Aorta (tissue), 5 donors: ENCODE data around the gene PPP2R1A. TPM values are rescaled to one million over a fixed set of nuclear protein-coding genes. Genes with fewer than 3 reads are reported as not detected.

Experiments
- ATAC-seq: fragments of 200-7000 bp; cut with Tn5 transposase; one replicate; pipeline ENCODE4 v1.9.1; 2022; ENCODE audit warnings: moderate library complexity; ENCODE audit not compliant: low FRiP score
- DNase-seq, 2 donors: peaks; one replicate each; pipeline ENCODE4 v3.0.0-alpha.2; 2020
- H3K27ac ChIP-seq, 2 donors: one replicate each; pipeline ENCODE4 v1.5.1; 2013; ENCODE audit warnings: low read length in 2 of 2, mild to moderate bottlenecking in 2 of 2, moderate library complexity in 2 of 2, control low read depth in 1 of 2, inconsistent platforms in 1 of 2, low read depth in 1 of 2
- H3K27me3 ChIP-seq, 2 donors: one replicate each; pipeline ENCODE4 v1.6.1; 2013; ENCODE audit warnings: control low read depth in 1 of 2, low read length in 1 of 2, mild to moderate bottlenecking in 1 of 2, moderate library complexity in 1 of 2; ENCODE audit not compliant: insufficient read depth in 2 of 2, control insufficient read depth in 1 of 2
- H3K36me3 ChIP-seq, 2 donors: one replicate each; pipeline ENCODE4 v1.6.1; 2013; ENCODE audit warnings: control low read depth in 1 of 2, low read length in 1 of 2, mild to moderate bottlenecking in 1 of 2; ENCODE audit not compliant: insufficient read depth in 2 of 2, control insufficient read depth in 1 of 2
- H3K4me1 ChIP-seq, 2 donors: one replicate each; pipeline ENCODE4 v1.6.1; 2013; ENCODE audit warnings: low read length in 2 of 2, control low read depth in 1 of 2, mild to moderate bottlenecking in 1 of 2, moderate library complexity in 1 of 2; ENCODE audit not compliant: insufficient read depth in 2 of 2, control insufficient read depth in 1 of 2
- H3K4me3 ChIP-seq, 2 donors: one replicate each; pipeline ENCODE4 v1.5.1; 2013; ENCODE audit warnings: low read length in 2 of 2, control low read depth in 1 of 2, mild to moderate bottlenecking in 1 of 2
- H3K9me3 ChIP-seq: one replicate; pipeline ENCODE4 v1.6.1; 2013; ENCODE audit warnings: mild to moderate bottlenecking, low read length; ENCODE audit not compliant: control insufficient read depth
- WGBS, 2 donors: extraction: QIAGEN DNeasy Blood & Tissue Kit; methylation state at CpG; one replicate each; pipeline ENCODE4 v1.1.7; 2013; 5-methylcytosine and 5-hydroxymethylcytosine counted together
- intact Hi-C, 2 donors: fragments of 100-400 bp; cut with DNase I; formaldehyde crosslinking; loops; one replicate each; pipeline versions ENCODE4 v1.14.2 to v1.15.0; 2022
- microRNA-seq, 2 donors: library from miRNA; unstranded; fragments of <30 nt; microRNA quantifications; one replicate each; pipeline ENCODE4 v1.2.0, GENCODE V29; 2020
- polyA plus RNA-seq, 2 donors: library from polyadenylated mRNA; stranded (reverse); fragments of 200-250 nt; gene quantifications; one replicate each; pipeline ENCODE4 v1.2.3, GENCODE V29; 2013
- total RNA-seq, 2 donors: library from RNA; stranded (reverse); fragmentation: NEBNext Ultra II Directional; extraction: Animal tissue kit (Norgen Biotek cat#: 25700); gene quantifications; one replicate each; pipeline ENCODE4 v1.2.1, GENCODE V29; 2021
- donor health status: healthy with polysubstance abuse.
- donor health status: Bipolar disorder and iron deficiency.
- donor health status: DM: no; HTN: no; CAD: no.
- donor health status: DM: no; HTN: no; CAD: no.
- donor health status: DM: yes; HTN: yes; CAD: no.

PPP2R1A gene
- total and polyA plus RNA-seq, 4 donors = 50.2 to 178 (median 133) TPM

DNA sequence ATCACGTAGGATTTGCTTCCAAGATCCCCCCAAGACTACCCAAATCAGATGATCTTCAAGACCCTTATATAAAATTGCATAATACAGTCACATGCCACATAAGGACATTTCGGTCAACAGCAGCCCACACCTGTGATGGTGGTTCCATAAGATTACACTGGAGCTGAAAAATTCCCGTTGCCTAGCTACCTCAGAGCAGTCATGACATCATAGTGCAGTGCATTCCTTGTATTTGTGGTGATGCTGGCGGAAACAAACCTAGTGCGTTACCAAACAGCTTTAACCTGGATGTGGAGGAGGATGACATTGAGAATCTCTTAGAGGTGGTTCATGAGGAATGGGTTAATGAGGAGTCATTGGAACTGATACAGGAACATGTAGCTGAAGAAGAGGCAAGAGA is 84.3 kb downstream of the PPP2R1A start:
- WGBS, 2 donors = 80 to 87% methylated on average over 5 of the region's 5 CpGs
- intact Hi-C loops = no loop called here
- Histone ChIP-seq H3K4me1 (no peaks in the 10 kb centered on the region), H3K27ac (no peak overlapping the region), H3K9me3 (no peaks in the 10 kb centered on the region), H3K36me3 (no peaks in the 10 kb centered on the region), H3K4me3 (no peak overlapping the region), H3K27me3 (no peaks in the 10 kb centered on the region)
- DNase-seq (no peak), ATAC-seq (no peak)

DNA sequence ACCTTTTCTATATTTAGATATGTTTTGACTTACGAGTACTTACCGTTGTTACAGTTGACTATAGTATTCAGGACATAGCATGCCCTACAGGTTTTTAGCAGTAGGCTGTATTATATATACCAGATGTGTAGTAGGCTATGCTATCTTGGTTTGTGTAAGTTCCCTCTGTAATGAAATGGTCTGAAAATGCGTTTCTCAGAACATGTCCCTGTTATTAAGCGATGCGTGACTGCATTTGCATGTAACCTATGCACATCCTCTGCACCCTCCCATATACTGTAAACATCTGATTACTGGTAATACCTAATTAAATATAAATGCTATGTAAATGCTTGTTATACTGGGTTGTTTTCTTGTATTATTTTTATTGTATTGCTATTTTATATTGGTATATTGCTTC is 86.1 kb downstream of the PPP2R1A start:
- intact Hi-C loops = no loop called here
- ATAC-seq (no peak), DNase-seq (no peak)
- H3K9me3 ChIP-seq = no peaks in the 10 kb centered on the region
- H3K4me3 ChIP-seq = no peak overlapping the region
- H3K4me1 ChIP-seq = no peaks in the 10 kb centered on the region
- no peaks in the 10 kb centered on the region for H3K27me3 ChIP-seq
- no peak overlapping the region for H3K27ac ChIP-seq
- 77 to 82% methylated on average over 5 of the region's 5 CpGs for WGBS, 2 donors
- H3K36me3 ChIP-seq = no peaks in the 10 kb centered on the region

DNA sequence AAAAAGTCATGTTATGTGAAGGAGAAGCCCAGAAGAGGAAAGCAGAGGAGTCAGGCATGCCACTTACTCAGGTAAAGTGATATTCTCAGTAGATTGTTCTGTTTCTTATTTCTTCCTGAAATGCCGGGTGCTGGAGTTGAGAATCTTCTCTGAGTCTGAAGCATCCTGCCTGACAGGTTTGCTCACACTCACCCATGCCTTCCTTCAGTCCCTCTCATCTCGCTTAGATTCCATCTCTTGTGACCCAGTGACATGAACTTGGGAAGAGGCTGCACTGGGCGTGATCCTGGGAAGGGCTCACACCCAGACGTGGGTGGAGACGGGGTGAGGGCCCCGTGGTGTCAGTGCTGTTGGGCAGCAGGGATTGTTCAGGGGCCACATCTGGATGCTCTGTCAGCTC is 87.6 kb downstream of the PPP2R1A start:
- Histone ChIP-seq H3K4me3 (no peak overlapping the region), H3K27me3 (no peaks in the 10 kb centered on the region), H3K36me3 (no peaks in the 10 kb centered on the region), H3K27ac (no peak overlapping the region), H3K9me3 (no peaks in the 10 kb centered on the region), H3K4me1 (no peaks in the 10 kb centered on the region)
- intact Hi-C loops = no loop called here
- WGBS, 2 donors = 92 to 95% methylated on average over 6 of the region's 6 CpGs
- ATAC-seq (no peak), DNase-seq (no peak)

Small RNA genes within 50 kb of the gene (microRNA-seq; reads per million reads assigned to microRNA genes)
- 0 to 2.0 reads per million in 2 donors for gene MIR6801

Other genes with a start within 250 kb of the PPP2R1A start
- 10 to 100 TPM; 13.2 to 17.7 TPM for gene ZNF350, start 203.2 kb upstream of the PPP2R1A start, total RNA-seq
- 10 to 100 TPM in 1 of 2 donors, 1 to 10 TPM in 1; 9.9 to 11.9 TPM for gene ZNF350, start 203.2 kb upstream of the PPP2R1A start, polyA plus RNA-seq
- 10 to 100 TPM; 11.7 to 18.9 TPM for gene ZNF615, start 181.8 kb upstream of the PPP2R1A start, total RNA-seq
- gene ZNF615, start 181.8 kb upstream of the PPP2R1A start, polyA plus RNA-seq = 10 to 100 TPM in 1 of 2 donors, 1 to 10 TPM in 1; 4.6 to 10.1 TPM
- gene ZNF614, start 161.7 kb upstream of the PPP2R1A start, total RNA-seq = 1 to 10 TPM; 8.1 to 9.3 TPM
- gene ZNF614, start 161.7 kb upstream of the PPP2R1A start, polyA plus RNA-seq = 1 to 10 TPM; 3.8 to 4.3 TPM
- gene ZNF432, start 141.2 kb upstream of the PPP2R1A start, total RNA-seq = 10 to 100 TPM; 21.4 to 22.0 TPM
- gene ZNF432, start 141.2 kb upstream of the PPP2R1A start, polyA plus RNA-seq = 10 to 100 TPM in 1 of 2 donors, 1 to 10 TPM in 1; 4.1 to 14.3 TPM
- 10 to 100 TPM; 33.8 to 40.7 TPM for gene ZNF841, start 94.3 kb upstream of the PPP2R1A start, total RNA-seq
- gene ZNF841, start 94.3 kb upstream of the PPP2R1A start, polyA plus RNA-seq = 10 to 100 TPM in 1 of 2 donors, under 1 TPM in 1; 0.88 to 19.6 TPM
- 10 to 100 TPM in 1 of 2 donors, 1 to 10 TPM in 1; 8.1 to 11.0 TPM for gene ZNF616, start 50.1 kb upstream of the PPP2R1A start, total RNA-seq
- 1 to 10 TPM in 1 of 2 donors, under 1 TPM in 1; 0.88 to 2.1 TPM for gene ZNF616, start 50.1 kb upstream of the PPP2R1A start, polyA plus RNA-seq
- 10 to 100 TPM; 15.4 to 20.3 TPM for gene ZNF836, start 18.4 kb upstream of the PPP2R1A start, total RNA-seq
- gene ZNF836, start 18.4 kb upstream of the PPP2R1A start, polyA plus RNA-seq = 1 to 10 TPM; 1.5 to 4.6 TPM
- 10 to 100 TPM; 16.6 to 20.5 TPM for gene ZNF766, start 79.5 kb downstream of the PPP2R1A start, total RNA-seq
- 10 to 100 TPM in 1 of 2 donors, 1 to 10 TPM in 1; 6.1 to 10.9 TPM for gene ZNF766, start 79.5 kb downstream of the PPP2R1A start, polyA plus RNA-seq
- gene ZNF480, start 107.1 kb downstream of the PPP2R1A start, total RNA-seq = 10 to 100 TPM in 1 of 2 donors, 1 to 10 TPM in 1; 10.0 to 15.7 TPM
- gene ZNF480, start 107.1 kb downstream of the PPP2R1A start, polyA plus RNA-seq = 1 to 10 TPM; 5.4 to 6.0 TPM
- gene ZNF610, start 146.2 kb downstream of the PPP2R1A start, total RNA-seq = 1 to 10 TPM; 2.2 to 3.2 TPM
- 1 to 10 TPM in 1 of 2 donors, under 1 TPM in 1; 0.50 to 1.6 TPM for gene ZNF610, start 146.2 kb downstream of the PPP2R1A start, polyA plus RNA-seq
- 10 to 100 TPM; 23.3 to 29.7 TPM for gene ZNF880, start 179.9 kb downstream of the PPP2R1A start, total RNA-seq
- 10 to 100 TPM; 14.3 to 18.4 TPM for gene ZNF880, start 179.9 kb downstream of the PPP2R1A start, polyA plus RNA-seq
- gene ZNF528, start 207.8 kb downstream of the PPP2R1A start, total RNA-seq = 10 to 100 TPM; 24.4 to 32.1 TPM
- gene ZNF528, start 207.8 kb downstream of the PPP2R1A start, polyA plus RNA-seq = 10 to 100 TPM in 1 of 2 donors, 1 to 10 TPM in 1; 3.4 to 15.9 TPM
- 1 to 10 TPM in 1 of 2 donors, not detected in 1; 1.1 TPM for gene ZNF534, start 239.1 kb downstream of the PPP2R1A start, total RNA-seq
- under 1 TPM in 1 of 2 donors, not detected in 1; 0.77 TPM for gene ZNF534, start 239.1 kb downstream of the PPP2R1A start, polyA plus RNA-seq